ENCODE measurements around the gene CACNG3. TPM values are rescaled to one million over a fixed set of nuclear protein-coding genes. Genes with fewer than 3 reads are reported as not detected.

The CACNG3 gene
- polyA plus RNA-seq, 1 donor from 2014 or later: not detected

DNA sequence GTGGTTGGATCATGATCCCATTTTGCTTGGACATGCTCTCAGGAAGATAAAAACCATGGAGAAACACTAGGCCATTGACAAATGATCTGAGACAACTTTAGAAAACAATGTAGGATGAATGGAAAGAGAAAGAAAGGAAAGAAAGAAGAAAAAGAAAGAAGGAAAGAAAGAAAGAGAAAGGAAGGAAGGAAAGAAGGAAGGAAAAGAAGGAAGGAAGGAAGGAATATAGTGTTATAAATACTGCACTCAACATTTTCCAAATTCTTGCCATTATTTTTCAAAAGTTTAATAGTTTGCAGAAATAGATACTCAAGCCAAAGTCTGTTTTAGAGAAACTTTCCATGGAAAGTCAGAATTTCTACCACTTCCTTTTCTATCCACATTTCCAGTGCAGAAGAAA, 39.2 kb upstream of the CACNG3 start:
- TF ChIP-seq CTCF (IDR thresholded peaks at IDR 0.05; ENCODE audit: poor library complexity, severe bottlenecking): no peak
- TF ChIP-seq TAF1 (IDR thresholded peaks at IDR 0.05; ENCODE audit: low read depth): no peak
- TF ChIP-seq EZH2 (IDR thresholded peaks at IDR 0.05; ENCODE audit: borderline replicate concordance, insufficient read depth, low read length, poor library complexity, severe bottlenecking): no peak
- TF ChIP-seq POLR2AphosphoS5 (IDR thresholded peaks at IDR 0.05): no peak
- TF ChIP-seq SMC3 (conservative IDR thresholded peaks at IDR 0.05; ENCODE audit: poor library complexity): no peak
- TF ChIP-seq RAD21 (conservative IDR thresholded peaks at IDR 0.05): no peak
- TF ChIP-seq, protein P1, sequence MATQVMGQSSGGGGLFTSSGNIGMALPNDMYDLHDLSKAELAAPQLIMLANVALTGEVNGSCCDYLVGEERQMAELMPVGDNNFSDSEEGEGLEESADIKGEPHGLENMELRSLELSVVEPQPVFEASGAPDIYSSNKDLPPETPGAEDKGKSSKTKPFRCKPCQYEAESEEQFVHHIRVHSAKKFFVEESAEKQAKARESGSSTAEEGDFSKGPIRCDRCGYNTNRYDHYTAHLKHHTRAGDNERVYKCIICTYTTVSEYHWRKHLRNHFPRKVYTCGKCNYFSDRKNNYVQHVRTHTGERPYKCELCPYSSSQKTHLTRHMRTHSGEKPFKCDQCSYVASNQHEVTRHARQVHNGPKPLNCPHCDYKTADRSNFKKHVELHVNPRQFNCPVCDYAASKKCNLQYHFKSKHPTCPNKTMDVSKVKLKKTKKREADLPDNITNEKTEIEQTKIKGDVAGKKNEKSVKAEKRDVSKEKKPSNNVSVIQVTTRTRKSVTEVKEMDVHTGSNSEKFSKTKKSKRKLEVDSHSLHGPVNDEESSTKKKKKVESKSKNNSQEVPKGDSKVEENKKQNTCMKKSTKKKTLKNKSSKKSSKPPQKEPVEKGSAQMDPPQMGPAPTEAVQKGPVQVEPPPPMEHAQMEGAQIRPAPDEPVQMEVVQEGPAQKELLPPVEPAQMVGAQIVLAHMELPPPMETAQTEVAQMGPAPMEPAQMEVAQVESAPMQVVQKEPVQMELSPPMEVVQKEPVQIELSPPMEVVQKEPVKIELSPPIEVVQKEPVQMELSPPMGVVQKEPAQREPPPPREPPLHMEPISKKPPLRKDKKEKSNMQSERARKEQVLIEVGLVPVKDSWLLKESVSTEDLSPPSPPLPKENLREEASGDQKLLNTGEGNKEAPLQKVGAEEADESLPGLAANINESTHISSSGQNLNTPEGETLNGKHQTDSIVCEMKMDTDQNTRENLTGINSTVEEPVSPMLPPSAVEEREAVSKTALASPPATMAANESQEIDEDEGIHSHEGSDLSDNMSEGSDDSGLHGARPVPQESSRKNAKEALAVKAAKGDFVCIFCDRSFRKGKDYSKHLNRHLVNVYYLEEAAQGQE (IDR thresholded peaks at IDR 0.05; ENCODE audit: borderline replicate concordance): no peak
- TF ChIP-seq MXI1 (conservative IDR thresholded peaks at IDR 0.05; ENCODE audit: poor library complexity, severe bottlenecking): no peak
- TF ChIP-seq EP300 (conservative IDR thresholded peaks at IDR 0.05; ENCODE audit: poor library complexity, severe bottlenecking): no peak
- no peaks in the 10 kb centered on the region for H3K79me2 ChIP-seq (replicated peaks; ENCODE audit: insufficient read depth, low read length)
- H4K20me1 ChIP-seq (ENCODE audit: insufficient read depth): no peaks in the 10 kb centered on the region
- no peaks in the 10 kb centered on the region for H3K36me3 ChIP-seq (ENCODE audit: insufficient read depth, low read length)
- no peak overlapping the region for H3K9ac ChIP-seq (ENCODE audit: low read length)
- H3K4me3 ChIP-seq (ENCODE audit: low read length): no peak overlapping the region
- no peak overlapping the region for H3K27ac ChIP-seq (ENCODE audit: low read length)
- no peak overlapping the region for H3K4me2 ChIP-seq (ENCODE audit: low read length)
- H3K9me2 ChIP-seq (ENCODE audit: insufficient read depth, low read length): no peaks in the 10 kb centered on the region
- no peaks in the 10 kb centered on the region for H3K9me3 ChIP-seq (ENCODE audit: low read length)
- no peaks in the 10 kb centered on the region for H3F3A ChIP-seq (ENCODE audit: insufficient read depth, low read length, poor library complexity, severe bottlenecking)
- H2AFZ ChIP-seq (ENCODE audit: low read depth, low read length): no peak overlapping the region
- H3K27me3 ChIP-seq (ENCODE audit: insufficient read depth, low read depth, low read length): no peaks in the 10 kb centered on the region

GRCh38 chr16:24217461-24217860, 38.7 kb upstream of the CACNG3 start:
- Histone ChIP-seq H3K79me2 (replicated peaks; ENCODE audit: insufficient read depth, low read length) (no peaks in the 10 kb centered on the region), H4K20me1 (ENCODE audit: insufficient read depth) (no peaks in the 10 kb centered on the region), H3K4me3 (ENCODE audit: low read length) (no peak overlapping the region), H3K9me3 (ENCODE audit: low read length) (no peaks in the 10 kb centered on the region), H3K9ac (ENCODE audit: low read length) (no peak overlapping the region), H3K27me3 (ENCODE audit: insufficient read depth, low read depth, low read length) (no peaks in the 10 kb centered on the region), H2AFZ (ENCODE audit: low read depth, low read length) (no peak overlapping the region), H3K4me2 (ENCODE audit: low read length) (no peak overlapping the region), H3F3A (ENCODE audit: insufficient read depth, low read length, poor library complexity, severe bottlenecking) (no peaks in the 10 kb centered on the region), H3K36me3 (ENCODE audit: insufficient read depth, low read length) (no peaks in the 10 kb centered on the region), H3K9me2 (ENCODE audit: insufficient read depth, low read length) (no peaks in the 10 kb centered on the region), H3K27ac (ENCODE audit: low read length) (no peak overlapping the region)
- TF ChIP-seq EZH2 (IDR thresholded peaks at IDR 0.05; ENCODE audit: borderline replicate concordance, insufficient read depth, low read length, poor library complexity, severe bottlenecking) (no peak), EP300 (conservative IDR thresholded peaks at IDR 0.05; ENCODE audit: poor library complexity, severe bottlenecking) (no peak), TAF1 (IDR thresholded peaks at IDR 0.05; ENCODE audit: low read depth) (no peak), SMC3 (conservative IDR thresholded peaks at IDR 0.05; ENCODE audit: poor library complexity) (no peak), MXI1 (conservative IDR thresholded peaks at IDR 0.05; ENCODE audit: poor library complexity, severe bottlenecking) (no peak), POLR2AphosphoS5 (IDR thresholded peaks at IDR 0.05) (no peak), CTCF (IDR thresholded peaks at IDR 0.05; ENCODE audit: poor library complexity, severe bottlenecking) (no peak), RAD21 (conservative IDR thresholded peaks at IDR 0.05) (no peak)
- TF ChIP-seq, protein P1 (IDR thresholded peaks at IDR 0.05; ENCODE audit: borderline replicate concordance): no peak

Measured in neural cell (in vitro differentiated cells).